ENCODE results near the gene CABLES1. TPM values are rescaled to one million over a fixed set of nuclear protein-coding genes. Genes with fewer than 3 reads are reported as not detected.
"Not testable (repeated sequence)": the region's sequence is repeated elsewhere in the genome, so short reads cannot be mapped to it uniquely, and the experiment has no call there.

The CABLES1 gene
- total RNA-seq, 1 donor, result 0.10 TPM

- no peaks in the 10 kb centered on the region for H3K9me3 ChIP-seq (ENCODE audit: low read depth, low read length)
- H3K27me3 ChIP-seq (ENCODE audit: insufficient read depth, low read length), result no peaks in the 10 kb centered on the region
- H3K4me3 ChIP-seq (ENCODE audit: low read length), result no peak overlapping the region
- peaks cover 17% of the 10 kb centered on the region for H3K4me1 ChIP-seq (ENCODE audit: insufficient read depth, low read length)
Measured at GRCh38 chr18:23144640-23145039, 9.4 kb downstream of the CABLES1 start.

GRCh38 chr18:23145621-23146020, 10.3 kb downstream of the CABLES1 start:
- Histone ChIP-seq H3K4me1 (ENCODE audit: insufficient read depth, low read length) (peaks cover 17% of the 10 kb centered on the region), H3K4me3 (ENCODE audit: low read length) (no peak overlapping the region), H3K27me3 (ENCODE audit: insufficient read depth, low read length) (no peaks in the 10 kb centered on the region), H3K9me3 (ENCODE audit: low read depth, low read length) (no peaks in the 10 kb centered on the region)

GRCh38 chr18:23146861-23147469, 11.7 kb downstream of the CABLES1 start:
- no peaks in the 10 kb centered on the region for H3K27me3 ChIP-seq (ENCODE audit: insufficient read depth, low read length)
- H3K4me1 ChIP-seq (ENCODE audit: insufficient read depth, low read length), result peaks cover 17% of the 10 kb centered on the region
- H3K4me3 ChIP-seq (ENCODE audit: low read length), result no peak overlapping the region
- no peaks in the 10 kb centered on the region for H3K9me3 ChIP-seq (ENCODE audit: low read depth, low read length)

- no peaks in the 10 kb centered on the region for H3K9me3 ChIP-seq (ENCODE audit: low read depth, low read length)
- peaks cover 8% of the 10 kb centered on the region for H3K4me1 ChIP-seq (ENCODE audit: insufficient read depth, low read length)
- H3K4me3 ChIP-seq (ENCODE audit: low read length), result no peak overlapping the region
- no peaks in the 10 kb centered on the region for H3K27me3 ChIP-seq (ENCODE audit: insufficient read depth, low read length)
Measured at GRCh38 chr18:23148382-23148781, 13.1 kb downstream of the CABLES1 start.

DNA sequence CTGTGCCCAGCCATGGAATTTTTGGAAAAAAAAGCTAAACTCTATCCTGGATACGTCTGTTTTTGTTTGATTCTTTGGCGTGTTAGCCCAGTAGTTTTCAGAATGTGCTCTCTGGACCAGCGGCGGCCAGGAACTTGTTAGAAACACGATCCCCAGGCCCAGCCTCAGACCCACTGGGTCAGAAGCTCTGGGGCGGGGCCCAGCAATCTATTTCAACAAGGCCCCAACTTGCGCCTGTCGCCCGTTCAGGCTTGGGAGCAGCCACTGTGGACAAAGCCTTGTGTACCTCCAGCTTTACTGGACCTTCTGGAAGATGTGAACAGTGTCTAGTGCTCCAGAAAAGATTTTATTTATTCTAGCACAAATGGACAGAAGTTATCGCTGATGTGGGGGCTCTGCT, 14.3 kb downstream of the CABLES1 start:
- H3K27me3 ChIP-seq (ENCODE audit: insufficient read depth, low read length), result no peaks in the 10 kb centered on the region
- no peak overlapping the region for H3K4me3 ChIP-seq (ENCODE audit: low read length)
- H3K4me1 ChIP-seq (ENCODE audit: insufficient read depth, low read length), result no peaks in the 10 kb centered on the region
- H3K9me3 ChIP-seq (ENCODE audit: low read depth, low read length), result no peaks in the 10 kb centered on the region

DNA sequence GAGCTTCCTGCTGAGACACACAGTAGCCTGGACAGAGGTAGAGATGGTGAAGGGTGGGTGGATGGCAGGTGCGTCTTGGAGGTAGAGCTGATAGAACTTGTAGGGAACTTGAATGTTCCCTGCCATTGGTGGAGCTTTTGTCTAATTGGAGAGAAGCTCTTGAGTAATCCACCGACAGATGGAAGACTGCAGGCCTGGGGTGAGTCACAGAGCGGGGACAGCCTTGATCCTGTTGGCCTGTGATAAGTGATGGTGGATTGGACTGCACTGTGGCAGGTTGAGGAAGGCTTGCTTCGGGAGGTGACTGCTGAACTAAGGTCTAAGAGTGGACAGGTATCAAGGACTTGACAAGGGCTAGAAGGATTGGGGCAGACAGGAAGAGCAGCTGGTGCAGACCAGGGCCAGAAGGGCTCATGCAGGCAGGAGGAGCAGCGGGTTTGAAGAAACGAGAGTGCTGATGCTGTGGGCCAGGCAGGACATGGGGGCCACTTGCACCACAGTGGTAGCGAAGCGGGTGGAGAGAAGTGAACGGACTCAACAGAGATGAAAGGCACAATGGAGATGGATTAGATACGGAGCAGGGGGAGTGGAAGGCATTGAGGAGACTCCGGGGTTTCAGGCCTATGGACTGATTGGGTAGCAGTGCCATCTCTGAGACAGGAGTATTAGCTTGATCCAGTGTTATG, 16.3 kb downstream of the CABLES1 start:
- Histone ChIP-seq H3K4me3 (ENCODE audit: low read length) (no peak overlapping the region), H3K27me3 (ENCODE audit: insufficient read depth, low read length) (no peaks in the 10 kb centered on the region), H3K4me1 (ENCODE audit: insufficient read depth, low read length) (no peaks in the 10 kb centered on the region), H3K9me3 (ENCODE audit: low read depth, low read length) (no peaks in the 10 kb centered on the region)

GRCh38 chr18:23154030-23154429, 18.7 kb downstream of the CABLES1 start:
- Histone ChIP-seq H3K9me3 (ENCODE audit: low read depth, low read length) (no peaks in the 10 kb centered on the region), H3K27me3 (ENCODE audit: insufficient read depth, low read length) (no peaks in the 10 kb centered on the region), H3K4me3 (ENCODE audit: low read length) (no peak overlapping the region), H3K4me1 (ENCODE audit: insufficient read depth, low read length) (no peaks in the 10 kb centered on the region)

DNA sequence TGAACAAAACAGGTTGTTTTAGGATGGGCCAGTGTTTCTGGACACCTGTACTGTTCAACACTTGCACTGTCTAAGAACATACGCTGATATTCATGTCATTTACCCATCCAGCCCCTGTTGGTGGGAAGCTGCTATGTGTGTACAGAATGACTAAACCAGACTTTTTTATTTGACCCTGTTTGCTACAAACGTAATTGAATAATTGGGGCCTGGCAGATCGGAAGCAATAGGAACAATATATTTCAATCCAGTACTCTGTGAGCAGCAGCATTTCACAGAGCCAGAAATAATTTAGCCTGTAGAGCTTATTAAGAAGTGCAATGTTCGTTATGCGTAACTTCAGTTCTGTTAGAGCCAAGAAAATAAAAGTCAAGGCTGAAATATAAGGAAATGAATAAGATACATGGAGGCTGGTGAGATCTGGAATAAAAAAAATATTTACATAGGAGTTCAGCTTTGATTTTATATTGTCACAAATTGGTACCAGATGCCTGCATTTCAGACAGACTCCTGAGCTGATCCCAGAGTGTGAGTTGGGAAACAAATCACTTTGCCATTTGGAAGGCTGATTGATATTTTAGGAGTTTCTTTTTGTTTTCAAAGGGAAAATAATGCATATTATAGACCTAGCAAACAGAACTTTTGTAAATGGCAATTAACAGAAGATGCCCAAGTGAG, 19.7 kb downstream of the CABLES1 start:
- no peak overlapping the region for H3K4me3 ChIP-seq (ENCODE audit: low read length)
- H3K4me1 ChIP-seq (ENCODE audit: insufficient read depth, low read length), result no peaks in the 10 kb centered on the region
- H3K9me3 ChIP-seq (ENCODE audit: low read depth, low read length), result no peaks in the 10 kb centered on the region
- H3K27me3 ChIP-seq (ENCODE audit: insufficient read depth, low read length), result no peaks in the 10 kb centered on the region

DNA sequence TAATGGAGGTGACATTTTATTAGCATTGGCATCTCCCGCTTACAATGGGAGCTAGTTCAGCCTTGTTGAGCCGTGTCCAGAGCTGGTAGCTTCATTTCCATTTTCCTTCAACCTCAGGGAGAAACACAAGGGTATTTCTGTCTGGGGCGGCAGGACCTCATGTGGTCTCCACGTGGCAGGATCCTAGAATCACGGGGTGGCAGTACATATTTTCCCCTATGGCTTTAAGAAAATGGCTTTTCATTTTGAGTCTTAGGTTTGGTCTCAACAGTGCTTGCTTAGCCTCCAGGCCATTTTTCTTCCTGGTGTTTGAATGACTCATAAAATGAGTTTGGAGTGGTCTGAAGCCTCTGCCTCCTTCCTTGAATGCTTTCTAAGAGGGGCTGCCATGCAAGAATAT, 20.3 kb downstream of the CABLES1 start:
- H3K4me3 ChIP-seq (ENCODE audit: low read length), result no peak overlapping the region
- H3K27me3 ChIP-seq (ENCODE audit: insufficient read depth, low read length), result no peaks in the 10 kb centered on the region
- H3K4me1 ChIP-seq (ENCODE audit: insufficient read depth, low read length), result no peaks in the 10 kb centered on the region
- H3K9me3 ChIP-seq (ENCODE audit: low read depth, low read length), result no peaks in the 10 kb centered on the region

DNA sequence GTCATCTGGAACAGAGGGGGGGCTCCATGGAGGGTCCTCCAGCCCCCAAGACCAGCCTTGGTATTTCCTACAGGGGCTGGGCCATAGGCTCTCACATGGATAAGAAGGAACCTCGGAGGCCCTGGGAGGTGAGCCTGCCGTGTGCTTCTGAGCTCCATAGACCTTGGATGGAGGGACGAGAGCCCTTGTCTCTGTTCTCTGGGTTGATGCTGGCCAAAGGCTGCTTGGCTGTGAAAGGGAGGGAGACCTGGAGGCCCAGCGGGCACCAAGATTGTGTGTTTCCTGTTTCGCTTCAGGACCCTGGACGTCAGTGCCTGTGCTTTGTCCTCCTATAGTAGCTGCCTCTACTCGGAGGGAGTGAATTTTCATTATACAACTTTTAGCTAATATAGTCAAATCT, 20.8 kb downstream of the CABLES1 start:
- Histone ChIP-seq H3K4me1 (ENCODE audit: insufficient read depth, low read length) (no peaks in the 10 kb centered on the region), H3K27me3 (ENCODE audit: insufficient read depth, low read length) (no peaks in the 10 kb centered on the region), H3K4me3 (ENCODE audit: low read length) (no peak overlapping the region), H3K9me3 (ENCODE audit: low read depth, low read length) (no peaks in the 10 kb centered on the region)

GRCh38 chr18:23158058-23158457, 22.8 kb downstream of the CABLES1 start:
- Histone ChIP-seq H3K9me3 (ENCODE audit: low read depth, low read length) (no peaks in the 10 kb centered on the region), H3K4me3 (ENCODE audit: low read length) (no peak overlapping the region)

GRCh38 chr18:23158884-23159283, 23.6 kb downstream of the CABLES1 start:
- H3K4me1 ChIP-seq (ENCODE audit: insufficient read depth, low read length); H3K9me3 ChIP-seq (ENCODE audit: low read depth, low read length); H3K27me3 ChIP-seq (ENCODE audit: insufficient read depth, low read length); H3K4me3 ChIP-seq (ENCODE audit: low read length): not testable (repeated sequence)

More at GRCh38 chr18:23158058-23158457, 22.8 kb downstream of the CABLES1 start:
- Histone ChIP-seq H3K27me3 (ENCODE audit: insufficient read depth, low read length) (no peaks in the 10 kb centered on the region), H3K4me1 (ENCODE audit: insufficient read depth, low read length) (no peaks in the 10 kb centered on the region)

GRCh38 chr18:23159344-23159743, 24.1 kb downstream of the CABLES1 start:
- Histone ChIP-seq H3K4me1 (ENCODE audit: insufficient read depth, low read length) (no peaks in the 10 kb centered on the region), H3K9me3 (ENCODE audit: low read depth, low read length) (no peaks in the 10 kb centered on the region), H3K4me3 (ENCODE audit: low read length) (no peak overlapping the region), H3K27me3 (ENCODE audit: insufficient read depth, low read length) (no peaks in the 10 kb centered on the region)

DNA sequence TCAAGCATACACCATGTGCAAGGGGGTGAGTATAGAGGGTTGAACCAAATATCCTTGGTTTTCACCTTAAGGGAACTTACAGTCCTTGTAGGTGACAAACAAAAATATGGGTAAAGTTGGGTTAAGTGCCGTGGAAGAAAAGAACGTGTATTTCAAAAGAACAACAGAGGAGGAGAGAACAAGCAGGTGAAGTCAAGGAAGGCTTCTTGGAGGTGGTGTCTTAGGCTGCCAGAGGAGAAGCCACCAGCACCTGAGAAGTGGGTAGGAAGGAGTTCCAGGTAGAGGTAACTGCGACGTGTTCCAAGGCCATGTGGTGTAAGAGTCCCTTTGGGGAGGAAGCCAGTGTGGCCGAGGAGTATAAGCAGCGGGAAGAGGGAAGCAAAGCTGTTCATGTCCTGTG, 27.2 kb downstream of the CABLES1 start:
- no peaks in the 10 kb centered on the region for H3K4me1 ChIP-seq (ENCODE audit: insufficient read depth, low read length)
- no peaks in the 10 kb centered on the region for H3K9me3 ChIP-seq (ENCODE audit: low read depth, low read length)
- H3K27me3 ChIP-seq (ENCODE audit: insufficient read depth, low read length), result no peaks in the 10 kb centered on the region
- no peak overlapping the region for H3K4me3 ChIP-seq (ENCODE audit: low read length)

DNA sequence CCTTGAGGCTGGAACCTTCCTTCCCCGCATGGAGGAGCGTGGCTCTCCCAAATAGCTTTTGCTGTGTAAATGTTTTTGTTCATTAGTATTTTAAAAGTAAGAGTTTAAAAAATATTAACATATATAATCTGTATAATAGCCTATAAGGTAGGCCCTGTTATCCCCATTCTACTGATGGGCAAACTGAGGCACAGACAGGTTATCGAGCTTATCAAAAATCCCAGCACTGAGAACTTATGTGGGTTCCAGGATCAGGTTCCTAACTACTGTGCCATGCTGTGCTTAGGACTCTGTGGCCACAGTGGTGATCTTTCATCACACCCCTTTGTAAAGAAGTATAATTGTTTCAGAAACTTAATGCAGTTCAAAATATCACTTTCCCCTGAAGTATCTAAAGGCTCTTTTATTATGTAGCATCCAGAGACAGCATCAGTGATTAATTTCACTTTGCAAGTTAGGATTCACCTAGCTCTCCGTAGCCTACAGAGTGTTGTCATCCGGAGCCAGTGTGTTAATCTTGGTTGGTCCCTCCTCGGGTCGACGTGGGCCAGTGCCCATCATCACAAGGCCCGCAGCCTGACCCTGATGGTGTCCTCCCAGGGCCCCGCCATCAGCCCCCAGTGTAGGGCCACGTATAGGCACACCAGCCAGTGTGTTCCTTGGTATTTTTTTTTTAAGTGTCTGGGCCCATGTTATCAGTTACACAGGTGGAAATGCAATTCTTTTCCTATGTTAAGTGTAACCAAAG, 28.7 kb downstream of the CABLES1 start:
- no peaks in the 10 kb centered on the region for H3K9me3 ChIP-seq (ENCODE audit: low read depth, low read length)

More for the DNA sequence above, 28.7 kb downstream of the CABLES1 start:
- H3K27me3 ChIP-seq (ENCODE audit: insufficient read depth, low read length), result no peaks in the 10 kb centered on the region
- H3K4me3 ChIP-seq (ENCODE audit: low read length), result no peak overlapping the region
- H3K4me1 ChIP-seq (ENCODE audit: insufficient read depth, low read length), result no peaks in the 10 kb centered on the region
